Omental fat pad (tissue), 4 donors: ENCODE data around the gene ARL6IP5. TPM values are rescaled to one million over a fixed set of nuclear protein-coding genes. Genes with fewer than 3 reads are reported as not detected.

Experiments
- ATAC-seq: fragments of 150-250 bp; one replicate; pipeline ENCODE4 v1.9.1; 2016; ENCODE audit warnings: mild to moderate bottlenecking, moderate library complexity; ENCODE audit not compliant: low FRiP score
- DNase-seq: peaks from one replicate; pipeline ENCODE4 v3.0.0-alpha.2; 2019; ENCODE audit warnings: low spot score
- CTCF ChIP-seq, 3 donors: fragments of 450-650 bp; IDR thresholded peaks; one replicate each; pipeline ENCODE4 v1.5.1; 2016 to 2017; ENCODE audit warnings: antibody characterized with exemption in 3 of 3, mild to moderate bottlenecking in 3 of 3, moderate library complexity in 2 of 3
- total RNA-seq, 4 donors: library from RNA; depleted of rRNA; stranded (reverse); fragments of >200 nt; gene quantifications; one replicate each; pipeline ENCODE4 v1.1.0, GENCODE V29; 2016

The ARL6IP5 gene
- total RNA-seq, 4 donors from 2014 or later = 113 to 215 (median 199) TPM

GRCh38 chr3:69122403-69122802, 37.7 kb downstream of the ARL6IP5 start, which contains the start of gene LMOD3:
Gene LMOD3 (minus strand): TSS chr3:69122595. CDS start chr3:69122386, 209 bp downstream.
- TF ChIP-seq CTCF (IDR thresholded peaks at IDR 0.05) = no peak
- ATAC-seq = no peak
- DNase-seq = no peak

- TF ChIP-seq CTCF (IDR thresholded peaks at IDR 0.05) = no peak
- no peak for ATAC-seq
- DNase-seq = no peak
These were observed 41.5 kb downstream of the ARL6IP5 start for GRCh38 chr3:69126216-69126615.

GRCh38 chr3:69126999-69127398, 42.3 kb downstream of the ARL6IP5 start:
- ATAC-seq (no peak), DNase-seq (no peak)
- TF ChIP-seq CTCF (IDR thresholded peaks at IDR 0.05) = no peak

- DNase-seq = no peak
- ATAC-seq = no peak
- TF ChIP-seq CTCF (IDR thresholded peaks at IDR 0.05) = no peak
These were observed 43.8 kb downstream of the ARL6IP5 start for GRCh38 chr3:69128509-69128908.

GRCh38 chr3:69129531-69129930, 44.8 kb downstream of the ARL6IP5 start:
- ATAC-seq (no peak), DNase-seq (no peak)
- no peak for TF ChIP-seq CTCF (IDR thresholded peaks at IDR 0.05)

GRCh38 chr3:69130689-69131088, 46.0 kb downstream of the ARL6IP5 start:
- no peak for TF ChIP-seq CTCF (IDR thresholded peaks at IDR 0.05)
- DNase-seq (no peak), ATAC-seq (no peak)

GRCh38 chr3:69137005-69137404, 52.3 kb downstream of the ARL6IP5 start:
- no peak for TF ChIP-seq CTCF (IDR thresholded peaks at IDR 0.05)
- no peak for ATAC-seq
- DNase-seq = no peak
